SK-N-SH treated with all-trans-retinoic acid at 6 μM for 48 hours (cell line): ENCODE data around the gene NUTF2.

ENCODE experiments used
- ATAC-seq: fragments of 200-7000 bp; cut with Tn5 transposase; 3 replicates; pipeline ENCODE4 v1.9.1; 2020; ENCODE audit warnings: mild to moderate bottlenecking, moderate library complexity
- ARNTL ChIP-seq: fragments of 450-650 bp; formaldehyde crosslinking; IDR thresholded peaks from 2 replicates; pipeline ENCODE4 v1.5.0; 2020; ENCODE audit warnings: low read depth, mild to moderate bottlenecking, moderate library complexity, borderline replicate concordance
- ESRRG ChIP-seq: fragments of 250-450 bp; sonication (Bioruptor Pico); IDR thresholded peaks from 2 replicates; pipeline ENCODE4 v1.6.1; 2021; ENCODE audit warnings: mild to moderate bottlenecking
- GLIS3 ChIP-seq: fragments of 250-450 bp; sonication (Bioruptor Pico); IDR thresholded peaks from 2 replicates; pipeline ENCODE4 v1.5.0; 2020; ENCODE audit warnings: mild to moderate bottlenecking, moderate library complexity
- ISL1 ChIP-seq: fragments of 250-450 bp; sonication (Bioruptor Pico); IDR thresholded peaks from 2 replicates; pipeline ENCODE4 v2.1.2; 2022; ENCODE audit warnings: mild to moderate bottlenecking, moderate library complexity
- OSR1 ChIP-seq: fragments of 250-450 bp; sonication (Bioruptor Pico); IDR thresholded peaks from 2 replicates; pipeline ENCODE4 v1.8.0; 2022; ENCODE audit warnings: moderate library complexity, mild to moderate bottlenecking, inconsistent platforms
- POU6F1 ChIP-seq: fragments of 250-450 bp; sonication (Bioruptor Pico); IDR thresholded peaks from 2 replicates; pipeline ENCODE4 v1.8.0; 2021; ENCODE audit warnings: low read depth, mild to moderate bottlenecking, moderate library complexity, borderline replicate concordance
- PPARA ChIP-seq: fragments of 250-450 bp; sonication (Bioruptor Pico); IDR thresholded peaks from 2 replicates; pipeline ENCODE4 v1.5.0; 2020; ENCODE audit warnings: mild to moderate bottlenecking, borderline replicate concordance
- RARB ChIP-seq: fragments of 250-450 bp; sonication (Bioruptor Pico); IDR thresholded peaks from 2 replicates; pipeline ENCODE4 v1.8.0; 2021; ENCODE audit warnings: mild to moderate bottlenecking, moderate library complexity
- SNAI2 ChIP-seq: fragments of 250-450 bp; sonication (Bioruptor Pico); IDR thresholded peaks from 2 replicates; pipeline ENCODE4 v1.5.0; 2020; ENCODE audit warnings: mild to moderate bottlenecking, moderate library complexity
- TCF4 ChIP-seq: fragments of 250-450 bp; sonication (Bioruptor Pico); IDR thresholded peaks from 2 replicates; pipeline ENCODE4 v1.8.0; 2021; ENCODE audit warnings: mild to moderate bottlenecking, moderate library complexity, borderline replicate concordance
- TOX ChIP-seq: fragments of 250-450 bp; sonication (Bioruptor Pico); IDR thresholded peaks from 2 replicates; pipeline ENCODE4 v1.8.0; 2021; ENCODE audit warnings: mild to moderate bottlenecking, moderate library complexity, borderline replicate concordance
- ZFP3 ChIP-seq: fragments of 250-450 bp; sonication (Bioruptor Pico); IDR thresholded peaks from 2 replicates; pipeline ENCODE4 v1.5.0; 2020; ENCODE audit warnings: mild to moderate bottlenecking, moderate library complexity
- ZFP30 ChIP-seq: fragments of 450-650 bp; formaldehyde crosslinking; IDR thresholded peaks from 2 replicates; pipeline ENCODE4 v1.5.0; 2022; ENCODE audit warnings: mild to moderate bottlenecking, moderate library complexity
- ZNF565 ChIP-seq: fragments of 450-650 bp; formaldehyde crosslinking; conservative IDR thresholded peaks from 2 replicates; pipeline ENCODE4 v1.5.0; 2020; ENCODE audit warnings: low read depth, mild to moderate bottlenecking, moderate library complexity
- ZNF8 ChIP-seq: fragments of 450-650 bp; formaldehyde crosslinking; IDR thresholded peaks from 2 replicates; pipeline ENCODE4 v1.5.0; 2020; ENCODE audit warnings: mild to moderate bottlenecking, moderate library complexity
- TF ChIP-seq, protein P1 (sequence below): fragments of 250-450 bp; sonication (Bioruptor Pico); IDR thresholded peaks from 2 replicates; pipeline ENCODE4 v1.5.0; 2020; ENCODE audit warnings: mild to moderate bottlenecking, moderate library complexity
- TF ChIP-seq, protein P2 (sequence below): fragments of 250-450 bp; sonication (Bioruptor Pico); IDR thresholded peaks from 2 replicates; pipeline ENCODE4 v1.5.1; 2021; ENCODE audit warnings: mild to moderate bottlenecking, moderate library complexity
- TF ChIP-seq, protein P3 (sequence below): fragments of 250-450 bp; sonication (Bioruptor Pico); IDR thresholded peaks from 2 replicates; pipeline ENCODE4 v1.8.0; 2020; ENCODE audit warnings: mild to moderate bottlenecking, moderate library complexity, borderline replicate concordance

Gene NUTF2

DNA sequence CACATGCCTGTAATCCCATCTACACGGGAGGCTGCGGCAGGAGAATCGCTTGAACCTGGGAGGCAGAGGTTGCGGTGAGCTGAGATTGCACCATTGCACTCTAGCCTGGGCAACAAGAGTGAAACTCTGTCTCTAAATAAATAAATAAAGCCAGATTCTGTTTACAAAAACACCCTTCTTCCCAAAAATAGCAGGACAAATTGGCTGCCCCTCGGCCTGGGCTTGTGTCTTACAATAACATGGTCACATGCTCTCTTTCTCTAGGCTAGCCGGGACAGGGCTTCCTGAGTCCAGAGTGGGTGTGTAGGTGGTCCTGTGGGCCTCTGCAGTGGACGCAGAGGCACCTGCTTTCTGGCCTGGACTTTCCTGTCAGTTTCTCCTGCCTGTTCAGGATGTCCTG lies 22.9 kb downstream of the NUTF2 start:
- no peak for ATAC-seq
- TF ChIP-seq ESRRG (CRISPR knock-in tag) (no peak), ISL1 (CRISPR knock-in tag) (no peak), ZNF565 (no peak), RARB (CRISPR knock-in tag) (no peak), TOX (CRISPR knock-in tag) (no peak), OSR1 (CRISPR knock-in tag) (no peak), POU6F1 (CRISPR knock-in tag) (no peak), SNAI2 (CRISPR knock-in tag) (no peak), ZFP3 (CRISPR knock-in tag) (no peak), ZFP30 (CRISPR knock-in tag) (no peak), ARNTL (no peak)
- TF ChIP-seq, protein P1, sequence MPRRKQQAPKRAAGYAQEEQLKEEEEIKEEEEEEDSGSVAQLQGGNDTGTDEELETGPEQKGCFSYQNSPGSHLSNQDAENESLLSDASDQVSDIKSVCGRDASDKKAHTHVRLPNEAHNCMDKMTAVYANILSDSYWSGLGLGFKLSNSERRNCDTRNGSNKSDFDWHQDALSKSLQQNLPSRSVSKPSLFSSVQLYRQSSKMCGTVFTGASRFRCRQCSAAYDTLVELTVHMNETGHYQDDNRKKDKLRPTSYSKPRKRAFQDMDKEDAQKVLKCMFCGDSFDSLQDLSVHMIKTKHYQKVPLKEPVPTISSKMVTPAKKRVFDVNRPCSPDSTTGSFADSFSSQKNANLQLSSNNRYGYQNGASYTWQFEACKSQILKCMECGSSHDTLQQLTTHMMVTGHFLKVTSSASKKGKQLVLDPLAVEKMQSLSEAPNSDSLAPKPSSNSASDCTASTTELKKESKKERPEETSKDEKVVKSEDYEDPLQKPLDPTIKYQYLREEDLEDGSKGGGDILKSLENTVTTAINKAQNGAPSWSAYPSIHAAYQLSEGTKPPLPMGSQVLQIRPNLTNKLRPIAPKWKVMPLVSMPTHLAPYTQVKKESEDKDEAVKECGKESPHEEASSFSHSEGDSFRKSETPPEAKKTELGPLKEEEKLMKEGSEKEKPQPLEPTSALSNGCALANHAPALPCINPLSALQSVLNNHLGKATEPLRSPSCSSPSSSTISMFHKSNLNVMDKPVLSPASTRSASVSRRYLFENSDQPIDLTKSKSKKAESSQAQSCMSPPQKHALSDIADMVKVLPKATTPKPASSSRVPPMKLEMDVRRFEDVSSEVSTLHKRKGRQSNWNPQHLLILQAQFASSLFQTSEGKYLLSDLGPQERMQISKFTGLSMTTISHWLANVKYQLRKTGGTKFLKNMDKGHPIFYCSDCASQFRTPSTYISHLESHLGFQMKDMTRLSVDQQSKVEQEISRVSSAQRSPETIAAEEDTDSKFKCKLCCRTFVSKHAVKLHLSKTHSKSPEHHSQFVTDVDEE = no peak
- TF ChIP-seq, protein P2, sequence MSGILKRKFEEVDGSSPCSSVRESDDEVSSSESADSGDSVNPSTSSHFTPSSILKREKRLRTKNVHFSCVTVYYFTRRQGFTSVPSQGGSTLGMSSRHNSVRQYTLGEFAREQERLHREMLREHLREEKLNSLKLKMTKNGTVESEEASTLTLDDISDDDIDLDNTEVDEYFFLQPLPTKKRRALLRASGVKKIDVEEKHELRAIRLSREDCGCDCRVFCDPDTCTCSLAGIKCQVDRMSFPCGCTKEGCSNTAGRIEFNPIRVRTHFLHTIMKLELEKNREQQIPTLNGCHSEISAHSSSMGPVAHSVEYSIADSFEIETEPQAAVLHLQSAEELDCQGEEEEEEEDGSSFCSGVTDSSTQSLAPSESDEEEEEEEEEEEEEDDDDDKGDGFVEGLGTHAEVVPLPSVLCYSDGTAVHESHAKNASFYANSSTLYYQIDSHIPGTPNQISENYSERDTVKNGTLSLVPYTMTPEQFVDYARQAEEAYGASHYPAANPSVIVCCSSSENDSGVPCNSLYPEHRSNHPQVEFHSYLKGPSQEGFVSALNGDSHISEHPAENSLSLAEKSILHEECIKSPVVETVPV (CRISPR knock-in tag) = no peak

GRCh38 chr16:67871256-67871655 lies 24.5 kb downstream of the NUTF2 start:
- no peak for ATAC-seq
- TF ChIP-seq OSR1 (CRISPR knock-in tag) = no peak
- TF ChIP-seq RARB (CRISPR knock-in tag) = no peak
- TF ChIP-seq, protein P3, sequence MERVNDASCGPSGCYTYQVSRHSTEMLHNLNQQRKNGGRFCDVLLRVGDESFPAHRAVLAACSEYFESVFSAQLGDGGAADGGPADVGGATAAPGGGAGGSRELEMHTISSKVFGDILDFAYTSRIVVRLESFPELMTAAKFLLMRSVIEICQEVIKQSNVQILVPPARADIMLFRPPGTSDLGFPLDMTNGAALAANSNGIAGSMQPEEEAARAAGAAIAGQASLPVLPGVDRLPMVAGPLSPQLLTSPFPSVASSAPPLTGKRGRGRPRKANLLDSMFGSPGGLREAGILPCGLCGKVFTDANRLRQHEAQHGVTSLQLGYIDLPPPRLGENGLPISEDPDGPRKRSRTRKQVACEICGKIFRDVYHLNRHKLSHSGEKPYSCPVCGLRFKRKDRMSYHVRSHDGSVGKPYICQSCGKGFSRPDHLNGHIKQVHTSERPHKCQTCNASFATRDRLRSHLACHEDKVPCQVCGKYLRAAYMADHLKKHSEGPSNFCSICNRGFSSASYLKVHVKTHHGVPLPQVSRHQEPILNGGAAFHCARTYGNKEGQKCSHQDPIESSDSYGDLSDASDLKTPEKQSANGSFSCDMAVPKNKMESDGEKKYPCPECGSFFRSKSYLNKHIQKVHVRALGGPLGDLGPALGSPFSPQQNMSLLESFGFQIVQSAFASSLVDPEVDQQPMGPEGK (CRISPR knock-in tag) = no peak
- TF ChIP-seq, protein P2 (CRISPR knock-in tag) = no peak
- no peak for TF ChIP-seq TCF4 (CRISPR knock-in tag)
- no peak for TF ChIP-seq ZNF8 (CRISPR knock-in tag)
- no peak for TF ChIP-seq TOX (CRISPR knock-in tag)
- no peak for TF ChIP-seq ARNTL
- no peak for TF ChIP-seq ISL1 (CRISPR knock-in tag)
- no peak for TF ChIP-seq ZFP30 (CRISPR knock-in tag)
- TF ChIP-seq SNAI2 (CRISPR knock-in tag) = no peak
- TF ChIP-seq PPARA (CRISPR knock-in tag) = no peak
- no peak for TF ChIP-seq ZNF565
- no peak for TF ChIP-seq GLIS3
- TF ChIP-seq, protein P1 = no peak
